ENCODE measurements around the gene PLG.

- TF ChIP-seq CTCF (conservative IDR thresholded peaks at IDR 0.05) = no peak
- TF ChIP-seq EZH2 (IDR thresholded peaks at IDR 0.05; ENCODE audit: low read depth) = no peak
Observed at GRCh38 chr6:160662842-160663241, 39.2 kb upstream of the PLG start.

All from PC-9 (cell line).